ENCODE measurements around the gene ARPC1A.
"Not testable (repeated sequence)": the region's sequence is repeated elsewhere in the genome, so short reads cannot be mapped to it uniquely, and the experiment has no call there.

Gene ARPC1A

GRCh38 chr7:99322659-99323058, 3.0 kb upstream of the ARPC1A start:
- not testable (repeated sequence) for DNase-seq

- no peak for DNase-seq
Measured at GRCh38 chr7:99324559-99324958, 1.1 kb upstream of the ARPC1A start.

GRCh38 chr7:99325001-99325493, 651 bp upstream of the ARPC1A start:
- no peak for DNase-seq

- DNase-seq = no peak
Measured at GRCh38 chr7:99326408-99326782, 697 bp downstream of the ARPC1A start.

GRCh38 chr7:99330314-99330961, 4.7 kb downstream of the ARPC1A start:
- not testable (repeated sequence) for DNase-seq

GRCh38 chr7:99331002-99331401, 5.3 kb downstream of the ARPC1A start:
- DNase-seq = no peak

GRCh38 chr7:99339595-99339994, 13.9 kb downstream of the ARPC1A start:
- no peak for DNase-seq

- DNase-seq = no peak
Measured at GRCh38 chr7:99340659-99341058, 15.0 kb downstream of the ARPC1A start.

- no peak for DNase-seq
Measured at GRCh38 chr7:99344061-99344647, 18.5 kb downstream of the ARPC1A start.

- not testable (repeated sequence) for DNase-seq
Measured at GRCh38 chr7:99350641-99351040, 24.9 kb downstream of the ARPC1A start.

- DNase-seq = no peak
Measured at GRCh38 chr7:99352247-99352646, 26.5 kb downstream of the ARPC1A start.

- no peak for DNase-seq
Measured at GRCh38 chr7:99355098-99355497, 29.4 kb downstream of the ARPC1A start.

GRCh38 chr7:99357701-99358490, 32.2 kb downstream of the ARPC1A start:
- no peak for DNase-seq

- not testable (repeated sequence) for DNase-seq
Measured at GRCh38 chr7:99358521-99358920, 32.8 kb downstream of the ARPC1A start.

GRCh38 chr7:99359465-99360154, 33.9 kb downstream of the ARPC1A start:
- DNase-seq = no peak

- no peak for DNase-seq
Measured at GRCh38 chr7:99362801-99363200, 37.1 kb downstream of the ARPC1A start.

GRCh38 chr7:99363286-99363685, 37.6 kb downstream of the ARPC1A start:
- DNase-seq = no peak

- DNase-seq = peak; percentile 67
Measured at GRCh38 chr7:99365318-99366141, 39.8 kb downstream of the ARPC1A start.

GRCh38 chr7:99366646-99367045, 40.9 kb downstream of the ARPC1A start:
- DNase-seq = no peak

- no peak for DNase-seq
Measured at GRCh38 chr7:99368750-99369389, 43.2 kb downstream of the ARPC1A start.

GRCh38 chr7:99369767-99370391, 44.2 kb downstream of the ARPC1A start:
- no peak for DNase-seq
